CD4-positive, alpha-beta memory T cell (primary cell): ENCODE results near the gene KCNS1. TPM values are rescaled to one million over a fixed set of nuclear protein-coding genes. Genes with fewer than 3 reads are reported as not detected.

Source experiments
- CTCF ChIA-PET: fragments of 350-600 bp; sonication (Branson Sonifier 250); formaldehyde crosslinking; loops from one replicate; lab custom pipeline; 2021; ENCODE audit warnings: inconsistent platforms; ENCODE audit not compliant: partially characterized antibody; lab: Charles Lee
- POLR2A ChIA-PET: fragments of 350-600 bp; sonication (Branson Sonifier 250); formaldehyde crosslinking; loops from one replicate; lab custom pipeline; 2021; ENCODE audit not compliant: partially characterized antibody; lab: Charles Lee
- DNase-seq, 5 donors: peaks; one replicate each; pipeline versions ENCODE4 v3.0.0 to v3.0.0-alpha.2; 2020 to 2022; ENCODE audit warnings: mixed read lengths in 1 of 5
- H3K27ac ChIP-seq: one replicate; pipeline ENCODE4 v1.7.0; 2013; ENCODE audit warnings: low read depth, low read length
- H3K27me3 ChIP-seq: 2 replicates; pipeline ENCODE4 v1.7.0; 2013; ENCODE audit warnings: mild to moderate bottlenecking, low read length, moderate library complexity; ENCODE audit not compliant: insufficient read depth
- H3K36me3 ChIP-seq: 2 replicates; pipeline ENCODE4 v1.7.0; 2013; ENCODE audit warnings: mild to moderate bottlenecking, low read length, moderate library complexity; ENCODE audit not compliant: insufficient read depth
- H3K4me1 ChIP-seq: 2 replicates; pipeline ENCODE4 v1.7.0; 2013; ENCODE audit warnings: mild to moderate bottlenecking, low read length, moderate library complexity; ENCODE audit not compliant: insufficient read depth
- H3K4me3 ChIP-seq, 2 donors: one replicate each; pipeline ENCODE4 v1.7.0; 2013; ENCODE audit warnings: low read length in 2 of 2, mild to moderate bottlenecking in 1 of 2
- H3K9me3 ChIP-seq, 2 donors: one replicate each; pipeline ENCODE4 v1.7.0; 2013; ENCODE audit warnings: low read length in 2 of 2, control low read depth in 1 of 2; ENCODE audit not compliant: control insufficient read depth in 1 of 2
- H3K27ac Mint-ChIP-seq, 7 donors: one replicate each; pipeline ENCODE4 v1.8.0; 2020 to 2021; ENCODE audit warnings: mixed read lengths in 7 of 7, mild to moderate bottlenecking in 6 of 7, inconsistent platforms in 3 of 7, moderate library complexity in 3 of 7
- H3K27me3 Mint-ChIP-seq, 2 donors: one replicate each; pipeline ENCODE4 v1.8.0; 2020 to 2021; ENCODE audit warnings: mixed read lengths in 2 of 2
- H3K36me3 Mint-ChIP-seq, 2 donors: one replicate each; pipeline ENCODE4 v1.8.0; 2020 to 2021; ENCODE audit warnings: mixed read lengths in 2 of 2, inconsistent platforms in 1 of 2, mild to moderate bottlenecking in 1 of 2
- H3K4me1 Mint-ChIP-seq, 4 donors: one replicate each; pipeline ENCODE4 v1.8.0; 2020 to 2021; ENCODE audit warnings: mixed read lengths in 4 of 4, mild to moderate bottlenecking in 1 of 4
- H3K4me3 Mint-ChIP-seq, 8 donors: one replicate each; pipeline ENCODE4 v1.8.0; 2020 to 2021; ENCODE audit warnings: mixed read lengths in 8 of 8, mild to moderate bottlenecking in 7 of 8, moderate library complexity in 6 of 8, inconsistent platforms in 3 of 8
- H3K9me3 Mint-ChIP-seq, 8 donors: one replicate each; pipeline ENCODE4 v1.8.0; 2020 to 2021; ENCODE audit warnings: mixed read lengths in 8 of 8, mild to moderate bottlenecking in 5 of 8, inconsistent platforms in 3 of 8, moderate library complexity in 1 of 8
- intact Hi-C: fragments of 100-400 bp; cut with micrococcal nuclease; formaldehyde crosslinking; loops from one replicate; pipeline ENCODE4 v1.15.1; 2023
- polyA plus RNA-seq, 2 donors: library from polyadenylated mRNA; unstranded; fragments of 300-500 nt; fragmentation: Illumina TruSeq; gene quantifications; one replicate each; pipeline ENCODE4 v1.2.3, GENCODE V29; 2021
- total RNA-seq, 2 experiments: library from RNA; stranded (reverse); gene quantifications; one replicate each; pipeline ENCODE4 v1.2.3, GENCODE V29; 2021

Gene KCNS1
- total and polyA plus RNA-seq, 4 experiments from 2014 or later, result 0.09 to 0.16 TPM; not detected in 2

- H3K27ac Mint-ChIP-seq, result peak overlapping the region in 3 of 7 donors; percentile 14 to 44 (median 22)
- H3K36me3 ChIP-seq, result peaks cover 4% of the 10 kb centered on the region
- H3K4me1 Mint-ChIP-seq, result peaks cover 4 to 14% (median 8%) of the 10 kb centered on the region in 4 donors
- intact Hi-C loops, result no loop called here
- H3K4me3 Mint-ChIP-seq, result no peak overlapping the region
- peaks cover 0 to 3% of the 10 kb centered on the region in 2 donors for H3K27me3 Mint-ChIP-seq
- H3K4me1 ChIP-seq, result no peaks in the 10 kb centered on the region
- DNase-seq, result no peak
- H3K27me3 ChIP-seq, result no peaks in the 10 kb centered on the region
- H3K36me3 Mint-ChIP-seq, result peaks cover 5 to 41% of the 10 kb centered on the region in 2 donors
- no peak overlapping the region for H3K4me3 ChIP-seq
- H3K27ac ChIP-seq, result no peak overlapping the region
- POLR2A ChIA-PET, result no interaction called here
- H3K9me3 ChIP-seq, result no peaks in the 10 kb centered on the region
- CTCF ChIA-PET, result interaction anchor here (1.5 kb wide), 1 partner anchor 680 kb away, joined by 4 read pairs; no protein-coding TSS in a partner anchor
- H3K9me3 Mint-ChIP-seq, result no peaks in the 10 kb centered on the region
These were observed 9.6 kb downstream of the KCNS1 start for GRCh38 chr20:45091366-45091765.

- Histone ChIP-seq H3K9me3 (no peaks in the 10 kb centered on the region), H3K4me1 (no peaks in the 10 kb centered on the region), H3K4me3 (no peak overlapping the region), H3K36me3 (peaks cover 4% of the 10 kb centered on the region), H3K27me3 (no peaks in the 10 kb centered on the region), H3K27ac (no peak overlapping the region)
- intact Hi-C loops, result no loop called here
- Mint-ChIP-seq H3K27ac (peak overlapping the region in 1 of 7 donors; percentile 60), H3K9me3 (no peaks in the 10 kb centered on the region), H3K27me3 (no peaks in the 10 kb centered on the region), H3K4me3 (no peak overlapping the region), H3K36me3 (peaks cover 13 to 49% of the 10 kb centered on the region in 2 donors), H3K4me1 (peaks cover 3 to 10% (median 4%) of the 10 kb centered on the region in 4 donors)
- CTCF ChIA-PET, result no interaction called here
- no peak for DNase-seq
- POLR2A ChIA-PET, result no interaction called here
These were observed 10.4 kb downstream of the KCNS1 start for GRCh38 chr20:45090481-45090880.

- no peaks in the 10 kb centered on the region for H3K4me1 ChIP-seq
- Mint-ChIP-seq H3K9me3 (no peaks in the 10 kb centered on the region), H3K4me1 (peaks cover 5 to 13% (median 7%) of the 10 kb centered on the region in 4 donors), H3K4me3 (no peak overlapping the region), H3K27me3 (no peaks in the 10 kb centered on the region), H3K36me3 (peaks cover 29 to 70% of the 10 kb centered on the region in 2 donors), H3K27ac (peak overlapping the region in 1 of 7 donors; percentile 59)
- peaks cover 4% of the 10 kb centered on the region for H3K36me3 ChIP-seq
- intact Hi-C loops, result no loop called here
- H3K4me3 ChIP-seq, result no peak overlapping the region
- no peaks in the 10 kb centered on the region for H3K9me3 ChIP-seq
- DNase-seq, result no peak
- no peak overlapping the region for H3K27ac ChIP-seq
- ChIA-PET CTCF (interaction anchor here (1.2 kb wide), 1 partner anchor 8 kb away, joined by 4 read pairs; no protein-coding TSS in a partner anchor), POLR2A (no interaction called here)
- H3K27me3 ChIP-seq, result no peaks in the 10 kb centered on the region
These were observed 12.7 kb downstream of the KCNS1 start for GRCh38 chr20:45088247-45088646.

- intact Hi-C loops, result no loop called here
- POLR2A ChIA-PET, result no interaction called here
- Mint-ChIP-seq H3K36me3 (peaks cover 34 to 74% of the 10 kb centered on the region in 2 donors), H3K9me3 (peaks cover 0 to 4% (median 0%) of the 10 kb centered on the region in 8 donors), H3K4me1 (peaks cover 5 to 16% (median 7%) of the 10 kb centered on the region in 4 donors), H3K27ac (peak overlapping the region in 3 of 7 donors; percentile 56 to 59 (median 58)), H3K4me3 (no peak overlapping the region), H3K27me3 (no peaks in the 10 kb centered on the region)
- no peaks in the 10 kb centered on the region for H3K4me1 ChIP-seq
- no peak overlapping the region for H3K4me3 ChIP-seq
- H3K36me3 ChIP-seq, result peaks cover 4% of the 10 kb centered on the region
- DNase-seq, result no peak
- H3K9me3 ChIP-seq, result no peaks in the 10 kb centered on the region
- H3K27me3 ChIP-seq, result no peaks in the 10 kb centered on the region
- no peak overlapping the region for H3K27ac ChIP-seq
- CTCF ChIA-PET, result interaction anchor here (1.2 kb wide), 1 partner anchor 8 kb away, joined by 4 read pairs; no protein-coding TSS in a partner anchor
These were observed 13.1 kb downstream of the KCNS1 start for GRCh38 chr20:45087814-45088213.

GRCh38 chr20:45087097-45087790 lies 13.7 kb downstream of the KCNS1 start:
- Histone ChIP-seq H3K27me3 (no peaks in the 10 kb centered on the region), H3K36me3 (peaks cover 8% of the 10 kb centered on the region), H3K4me1 (no peaks in the 10 kb centered on the region), H3K27ac (no peak overlapping the region), H3K9me3 (peaks cover 0 to 4% of the 10 kb centered on the region in 2 donors), H3K4me3 (no peak overlapping the region)
- Mint-ChIP-seq H3K9me3 (peaks cover 0 to 8% (median 1%) of the 10 kb centered on the region in 8 donors), H3K4me1 (peaks cover 5 to 16% (median 7%) of the 10 kb centered on the region in 4 donors), H3K27ac (peak overlapping the region in 4 of 7 donors; percentile 56 to 59 (median 58)), H3K36me3 (peaks cover 39 to 80% of the 10 kb centered on the region in 2 donors), H3K27me3 (no peaks in the 10 kb centered on the region), H3K4me3 (no peak overlapping the region)
- DNase-seq, result no peak
- intact Hi-C loops, result no loop called here
- CTCF ChIA-PET, result interaction anchor here (1.2 to 1.5 kb wide), 2 partner anchors 9 kb away, joined by 4 to 10 read pairs; no protein-coding TSS in a partner anchor
- POLR2A ChIA-PET, result interaction anchor here (1.0 kb wide), 1 partner anchor 39 kb away, joined by 3 read pairs; no protein-coding TSS in a partner anchor

GRCh38 chr20:45085867-45086266 lies 15.1 kb downstream of the KCNS1 start:
- ChIA-PET CTCF (interaction anchor here (1.5 kb wide), 1 partner anchor 10 kb away, joined by 10 read pairs; no protein-coding TSS in a partner anchor), POLR2A (interaction anchor here (1.0 kb wide), 1 partner anchor 37 kb away, joined by 3 read pairs; no protein-coding TSS in a partner anchor)
- Histone ChIP-seq H3K4me3 (no peak overlapping the region), H3K27me3 (no peaks in the 10 kb centered on the region), H3K36me3 (peaks cover 21% of the 10 kb centered on the region), H3K4me1 (no peaks in the 10 kb centered on the region), H3K9me3 (peaks cover 0 to 8% of the 10 kb centered on the region in 2 donors), H3K27ac (no peak overlapping the region)
- Mint-ChIP-seq H3K4me3 (no peak overlapping the region), H3K36me3 (peaks cover 53 to 89% of the 10 kb centered on the region in 2 donors), H3K27me3 (no peaks in the 10 kb centered on the region), H3K27ac (peak overlapping the region in 5 of 7 donors; percentile 3 to 67 (median 42)), H3K4me1 (peaks cover 6 to 22% (median 9%) of the 10 kb centered on the region in 4 donors), H3K9me3 (peaks cover under 1 to 21% (median 9%) of the 10 kb centered on the region in 8 donors)
- intact Hi-C loops, result no loop called here
- DNase-seq, result no peak

- no peak for DNase-seq
- Histone ChIP-seq H3K4me1 (no peaks in the 10 kb centered on the region), H3K27me3 (no peaks in the 10 kb centered on the region), H3K27ac (no peak overlapping the region), H3K9me3 (peaks cover 0 to 8% of the 10 kb centered on the region in 2 donors), H3K36me3 (peaks cover 26% of the 10 kb centered on the region), H3K4me3 (no peak overlapping the region)
- CTCF ChIA-PET, result no interaction called here
- peaks cover 59 to 90% of the 10 kb centered on the region in 2 donors for H3K36me3 Mint-ChIP-seq
- H3K4me3 Mint-ChIP-seq, result peak overlapping the region in 1 of 8 donors; percentile 10
- peak overlapping the region in 5 of 7 donors; percentile 22 to 73 (median 60) for H3K27ac Mint-ChIP-seq
- intact Hi-C loops, result no loop called here
- POLR2A ChIA-PET, result no interaction called here
- peaks cover 6 to 22% (median 9%) of the 10 kb centered on the region in 4 donors for H3K4me1 Mint-ChIP-seq
- no peaks in the 10 kb centered on the region for H3K27me3 Mint-ChIP-seq
- H3K9me3 Mint-ChIP-seq, result peaks cover 2 to 24% (median 10%) of the 10 kb centered on the region in 8 donors
These were observed 15.6 kb downstream of the KCNS1 start for GRCh38 chr20:45085289-45085688.
